Fibroblast of peridontal ligament (primary cell): Measurements from ENCODE around the gene P4HA2.
"Not testable (repeated sequence)": the region's sequence is repeated elsewhere in the genome, so short reads cannot be mapped to it uniquely, and the experiment has no call there.

Experiments used
- DNase-seq: peaks from one replicate; pipeline ENCODE4 v3.0.0-alpha.2; 2010; ENCODE audit errors: extremely low read depth

Gene P4HA2

DNA sequence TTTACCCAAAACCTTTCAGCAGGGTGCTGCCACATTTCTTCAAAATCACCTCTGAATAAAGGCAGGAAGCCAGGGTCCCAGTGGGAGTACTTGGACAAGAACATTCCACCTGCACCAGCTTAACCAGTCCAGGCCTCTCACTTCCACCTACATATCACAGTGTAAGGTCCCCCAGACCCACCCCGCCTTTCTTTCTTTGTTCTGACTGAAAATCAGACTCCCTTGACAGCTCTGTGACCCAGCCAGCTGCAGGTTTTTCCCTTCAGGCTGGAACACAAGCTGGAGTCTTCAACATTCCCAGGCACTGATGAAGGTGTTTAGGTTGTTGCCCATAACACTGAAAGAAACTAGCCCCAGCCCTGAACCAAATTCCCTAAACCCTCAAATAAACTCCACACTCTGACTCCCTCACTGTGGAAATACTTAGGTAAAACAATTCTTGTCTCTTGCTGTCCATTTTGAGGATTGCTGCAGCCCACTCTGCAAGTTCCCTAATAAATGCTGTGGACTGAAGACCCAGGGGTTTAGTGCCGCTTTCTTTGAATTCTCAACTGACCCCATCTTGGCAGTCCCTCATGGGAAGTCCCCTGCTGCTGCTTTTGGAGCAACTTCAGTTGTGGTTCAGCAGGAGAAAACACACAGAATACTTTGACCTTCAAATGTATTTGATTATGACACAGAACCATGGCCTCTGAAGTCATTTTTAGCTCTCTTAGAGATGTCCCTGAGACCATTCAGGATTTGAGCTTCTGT is 24.8 kb downstream of the P4HA2 start:
- no peak for DNase-seq

DNA sequence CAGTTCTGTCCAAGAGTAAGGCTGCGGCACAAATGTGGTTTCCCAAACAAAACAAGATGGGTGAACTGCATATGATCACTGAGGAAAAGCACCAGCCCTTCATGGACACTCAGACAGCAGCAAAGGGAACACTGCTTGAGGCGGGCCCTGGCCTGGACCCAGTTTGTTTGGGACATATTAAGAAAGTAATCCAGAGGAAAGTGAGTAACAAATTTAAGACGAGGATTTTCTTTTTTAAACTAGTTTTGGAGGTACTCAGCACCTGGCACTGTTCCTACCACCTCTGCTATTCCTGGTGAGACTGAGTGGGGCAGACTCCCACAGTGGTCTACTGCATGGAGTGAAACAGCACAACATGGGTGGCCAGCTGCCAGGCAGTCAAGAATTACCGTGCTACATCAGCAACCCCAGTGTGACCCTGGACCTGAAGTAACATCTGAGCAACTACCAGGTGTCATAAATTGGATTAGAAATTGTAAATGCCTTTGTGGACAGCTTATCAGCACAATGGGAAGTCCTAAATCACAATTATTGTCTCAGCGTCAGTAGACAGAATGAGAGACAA is 28.5 kb downstream of the P4HA2 start:
- DNase-seq: no peak

DNA sequence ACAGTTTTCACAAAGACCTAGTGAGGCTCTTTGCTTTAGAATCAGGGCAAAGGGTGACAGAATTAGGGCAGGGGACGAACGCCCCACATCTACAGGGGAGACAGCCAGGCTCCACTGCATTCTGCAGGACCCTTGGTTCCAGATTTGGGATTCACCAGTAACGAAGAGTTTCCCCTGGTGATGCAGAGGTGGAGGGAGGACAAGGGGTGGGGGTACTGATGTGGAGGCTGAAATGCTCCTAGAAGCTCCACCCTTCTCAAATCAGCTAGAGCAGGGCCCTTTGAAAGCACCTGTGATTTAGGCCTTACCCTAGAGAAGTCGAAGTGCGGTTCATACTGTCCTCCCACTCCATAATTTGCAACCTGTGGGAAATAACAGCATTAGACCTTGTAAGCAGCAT is 29.1 kb downstream of the P4HA2 start:
- no peak for DNase-seq

DNA sequence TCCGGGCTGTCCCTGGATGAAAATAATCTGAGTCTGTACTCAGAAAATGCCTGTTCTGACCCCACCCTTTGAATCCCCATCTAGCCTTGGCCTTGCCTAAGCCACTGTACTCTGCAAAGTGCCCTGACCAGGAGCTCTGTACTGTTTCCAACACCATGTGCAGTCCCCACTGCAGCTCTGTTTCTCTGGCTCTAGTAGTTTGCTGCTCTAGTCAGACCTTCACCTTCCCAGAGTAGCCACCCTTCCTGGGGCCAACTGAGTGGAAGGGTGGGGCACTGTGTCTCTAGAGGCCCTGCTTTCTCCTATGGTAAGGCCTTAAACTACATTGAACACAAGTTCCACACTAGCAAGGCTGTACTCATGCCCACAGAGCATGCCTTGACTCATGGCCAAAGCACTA is 31.9 kb downstream of the P4HA2 start:
- no peak for DNase-seq

DNA sequence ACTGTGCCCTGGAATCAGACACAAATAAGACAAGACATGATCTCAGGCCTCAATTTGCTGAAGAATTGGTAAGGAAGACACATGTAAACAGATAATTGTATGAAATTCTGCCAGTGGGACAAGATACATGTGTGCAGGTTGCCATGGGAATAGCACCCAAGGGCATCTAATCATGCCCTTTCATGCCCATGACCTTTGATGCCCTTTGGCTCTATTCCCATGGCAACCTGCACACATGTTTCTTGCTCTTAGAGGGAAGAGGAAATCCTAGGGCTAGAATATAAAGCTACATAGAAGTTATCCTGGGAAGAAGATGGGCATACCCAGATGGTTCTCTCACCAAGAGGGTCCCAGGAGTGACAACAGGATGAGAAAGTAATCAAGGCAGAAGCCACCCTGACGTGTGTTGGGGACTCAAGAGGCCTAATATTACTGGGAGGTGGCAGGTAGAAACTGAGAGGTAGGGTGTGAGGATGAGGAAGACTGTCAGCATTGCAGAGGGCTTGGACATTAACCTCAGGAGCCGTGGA is 34.4 kb downstream of the P4HA2 start:
- DNase-seq: no peak

DNA sequence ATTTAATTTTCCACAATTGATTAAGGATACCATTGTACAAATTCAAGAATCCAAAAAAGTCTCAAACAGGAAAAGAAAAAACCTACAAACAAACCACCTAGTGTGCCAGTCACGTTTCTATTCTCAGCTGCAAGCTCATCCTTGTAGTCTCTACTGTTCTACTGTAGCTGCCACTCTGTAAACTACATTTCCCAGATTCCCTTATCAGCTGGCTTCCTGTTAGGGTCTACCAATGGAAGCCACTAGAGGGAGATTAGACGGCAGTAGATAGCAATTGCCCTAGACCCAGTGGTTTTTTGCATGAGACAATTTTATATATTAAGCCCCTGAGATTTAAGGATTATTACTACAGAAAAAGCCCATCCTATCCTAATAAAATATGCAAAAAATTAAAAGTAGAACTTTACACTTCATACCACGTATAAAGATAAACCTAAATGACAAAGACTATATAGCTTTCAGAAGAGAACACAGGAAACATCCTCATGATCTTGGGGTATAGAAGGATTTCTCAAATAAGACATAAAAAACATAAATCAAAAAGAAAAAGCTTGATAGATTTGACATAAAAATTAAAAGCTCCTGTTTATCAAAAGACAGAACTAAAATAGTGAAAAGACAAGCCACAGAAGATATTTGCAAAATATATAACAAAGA is 37.4 kb downstream of the P4HA2 start:
- peak; percentile 79 for DNase-seq

DNA sequence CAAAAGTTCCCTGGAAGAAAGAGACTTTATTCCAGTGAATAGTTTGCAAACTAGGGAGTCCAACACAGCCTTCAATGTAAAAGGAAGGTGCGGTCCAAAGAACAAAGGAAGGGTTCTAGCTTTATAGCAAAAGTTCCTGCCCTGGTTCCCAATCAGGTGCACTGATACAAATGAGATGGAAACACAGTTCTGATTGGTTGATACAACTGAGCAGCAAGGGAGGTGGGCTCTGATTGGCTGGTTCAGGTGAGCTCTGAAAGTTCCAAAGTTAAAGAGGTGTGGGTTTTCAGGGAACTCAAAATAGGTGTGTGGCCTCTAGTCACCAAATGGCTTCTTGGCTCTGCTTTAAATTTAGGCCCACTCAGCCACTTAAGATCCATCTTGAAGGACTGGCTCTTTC is 43.1 kb downstream of the P4HA2 start:
- no peak for DNase-seq

DNA sequence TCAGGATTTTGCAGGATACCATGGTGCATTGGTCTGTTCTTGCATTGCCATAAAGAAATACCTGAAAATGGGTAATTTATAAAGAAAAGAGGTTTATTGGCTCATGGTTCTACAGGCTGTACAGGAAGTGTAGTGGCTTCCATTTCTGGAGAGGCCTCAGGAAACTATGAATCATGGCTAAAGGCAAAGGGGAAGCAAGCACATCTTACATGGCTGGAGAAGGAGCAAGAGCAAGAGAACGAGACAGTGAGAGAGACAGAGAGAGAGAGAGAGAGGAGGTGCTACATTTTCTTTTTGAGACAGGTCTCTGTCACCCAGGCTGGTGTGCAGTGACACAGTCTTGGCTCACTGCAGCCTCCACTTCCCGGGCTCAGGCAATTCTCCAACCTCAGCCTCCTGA is 43.9 kb downstream of the P4HA2 start:
- peak; percentile 20 for DNase-seq

DNA sequence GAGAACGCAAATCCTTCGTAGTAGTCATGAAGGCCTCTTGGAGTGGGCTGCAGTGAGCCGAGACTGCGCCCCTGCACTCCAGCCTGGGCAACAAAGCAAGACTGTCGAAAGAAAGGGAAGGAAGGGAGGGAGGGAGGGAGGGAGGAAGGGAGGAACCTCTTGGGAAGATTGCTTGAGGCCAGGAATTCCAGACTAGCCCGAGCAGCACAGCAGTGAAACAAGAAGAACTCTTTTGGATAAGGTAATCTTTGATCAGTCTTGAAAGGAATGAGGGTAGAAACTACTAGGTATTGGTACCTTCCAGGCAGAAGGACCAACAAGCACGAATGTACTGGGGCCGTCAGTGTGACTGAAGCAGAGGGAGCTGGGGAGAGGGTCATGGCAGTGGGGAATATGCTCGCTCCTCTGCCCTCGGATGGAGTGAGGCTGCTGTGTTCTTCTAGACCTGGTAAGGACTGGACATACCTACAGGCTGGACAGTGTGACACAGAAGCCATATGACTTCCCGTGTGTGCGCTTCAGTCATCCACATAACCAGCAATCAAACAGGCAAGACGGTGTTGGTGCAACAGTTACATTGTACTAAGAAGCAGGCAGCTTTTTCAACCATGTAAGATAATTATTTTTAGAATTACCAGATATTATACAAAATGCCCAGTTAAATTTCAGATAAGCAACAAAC is 45.2 kb downstream of the P4HA2 start:
- peak; percentile 16 for DNase-seq

DNA sequence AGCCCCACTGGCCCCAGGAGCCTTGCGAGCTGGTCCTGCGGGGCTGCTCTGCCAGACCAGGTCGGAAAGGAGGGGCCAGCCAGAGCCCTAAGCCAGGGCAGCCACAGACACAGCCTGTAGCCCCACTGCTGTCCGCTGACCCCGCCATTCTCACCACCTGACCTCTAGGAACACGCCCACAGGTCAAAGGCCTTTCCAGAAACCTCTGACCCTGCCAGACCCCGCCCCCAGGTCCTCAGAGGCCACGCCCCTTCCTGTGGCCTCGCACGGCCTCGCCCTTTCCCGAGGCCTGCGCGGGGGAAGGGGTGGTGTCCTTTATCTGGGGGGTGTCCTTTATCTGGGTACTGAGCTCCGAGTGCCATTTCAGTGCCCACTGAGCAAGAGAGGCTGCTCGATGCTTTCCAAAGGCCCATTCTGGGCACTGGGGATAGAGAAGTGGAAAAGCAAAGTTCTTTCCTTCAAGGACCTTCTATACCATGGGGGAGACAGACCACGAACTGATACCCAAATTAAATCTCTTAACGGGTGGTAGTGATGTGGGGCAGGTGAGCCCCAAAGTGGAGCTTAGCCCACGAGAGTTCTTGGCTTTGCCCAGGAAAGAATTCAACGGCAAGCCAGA is 46.5 kb downstream of the P4HA2 start:
- no peak for DNase-seq

DNA sequence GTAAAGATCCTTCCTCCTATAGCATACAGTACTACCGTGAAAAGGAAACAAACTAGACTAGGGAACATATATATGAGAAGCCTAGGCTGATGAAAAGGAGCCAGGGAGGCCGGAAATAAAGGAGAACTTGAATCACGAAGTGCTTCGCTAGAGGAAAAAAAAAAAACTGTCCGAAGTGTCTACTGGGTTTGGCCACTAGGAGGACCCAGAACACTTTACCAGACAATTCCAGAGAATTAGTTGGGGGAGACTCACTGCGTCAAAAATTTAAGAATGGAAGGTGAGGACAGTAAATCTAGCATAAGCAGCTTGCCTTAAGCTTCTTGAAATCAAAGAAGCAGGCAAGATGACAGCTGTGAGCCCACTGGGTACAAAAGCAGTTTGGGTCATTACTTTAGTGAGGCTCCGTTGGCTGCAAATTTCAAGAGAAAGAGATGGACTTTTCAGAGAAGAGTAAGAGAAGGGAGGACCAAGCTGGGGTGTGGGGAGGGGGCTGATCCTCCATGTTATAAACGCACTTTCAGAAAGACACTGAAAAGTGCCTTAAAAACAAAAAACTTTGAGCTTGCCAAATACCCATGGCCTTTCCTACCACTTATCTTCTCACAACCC is 47.4 kb downstream of the P4HA2 start:
- peak; percentile 79 for DNase-seq

DNA sequence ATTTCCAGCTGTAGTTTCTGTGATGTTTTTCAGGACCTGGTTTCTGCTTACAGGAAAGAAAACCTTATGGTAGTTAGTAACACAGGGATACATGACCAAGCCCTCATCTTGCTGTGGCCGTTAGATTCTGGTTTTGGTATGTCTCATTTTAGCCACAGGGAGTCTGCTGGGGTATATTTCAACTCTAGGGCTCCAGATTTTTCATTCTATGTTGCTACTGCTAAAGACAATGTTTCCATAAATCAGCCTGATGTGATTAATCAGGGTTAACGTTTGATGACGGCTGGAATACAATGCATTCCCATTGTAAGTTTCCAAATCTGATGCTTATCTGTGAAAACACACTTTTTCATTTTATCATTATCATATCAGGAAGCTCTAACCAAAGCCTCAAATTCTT is 48.2 kb downstream of the P4HA2 start:
- DNase-seq: no peak

DNA sequence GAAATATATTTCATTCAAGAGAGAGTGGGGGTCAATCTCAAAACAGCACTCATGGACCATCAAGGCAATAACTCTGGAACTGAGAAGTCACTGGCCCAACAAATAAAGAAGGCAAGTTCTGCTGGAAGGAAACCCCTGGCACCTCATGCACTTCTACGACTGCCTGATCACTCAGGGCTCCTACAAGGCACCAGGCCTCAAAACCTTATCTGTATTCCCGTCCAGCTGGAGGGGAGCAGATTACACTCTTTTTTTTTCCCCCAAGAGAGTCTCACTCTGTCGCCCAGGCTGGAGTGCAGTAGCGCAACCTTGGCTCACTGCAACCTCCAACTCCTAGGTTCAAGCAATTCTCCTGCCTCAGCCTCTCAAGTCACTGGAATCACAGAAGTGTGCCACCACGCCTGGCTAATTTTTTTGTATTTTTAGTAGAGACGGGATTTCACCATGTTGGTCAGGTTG is 49.9 kb downstream of the P4HA2 start:
- no peak for DNase-seq

DNA sequence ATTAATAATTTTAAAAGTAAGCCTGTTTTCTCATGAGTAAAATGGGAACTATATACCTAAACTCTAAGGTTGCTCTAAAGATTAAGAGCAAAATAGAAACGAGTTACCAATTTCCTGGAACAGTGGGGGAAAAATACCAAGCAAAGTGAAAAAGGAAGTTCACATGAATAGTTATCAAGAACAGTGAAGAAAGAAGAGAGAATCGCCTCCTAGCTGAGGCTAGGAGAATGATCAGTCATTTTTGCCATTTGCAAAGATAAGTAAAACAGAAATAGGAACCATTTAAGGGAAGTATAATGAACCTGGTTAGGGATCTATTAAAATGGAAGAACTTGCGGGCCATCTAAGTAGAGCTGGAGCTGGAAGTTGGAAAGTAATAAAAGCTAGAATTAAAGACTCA is 50.7 kb downstream of the P4HA2 start:
- peak; percentile 38 for DNase-seq

DNA sequence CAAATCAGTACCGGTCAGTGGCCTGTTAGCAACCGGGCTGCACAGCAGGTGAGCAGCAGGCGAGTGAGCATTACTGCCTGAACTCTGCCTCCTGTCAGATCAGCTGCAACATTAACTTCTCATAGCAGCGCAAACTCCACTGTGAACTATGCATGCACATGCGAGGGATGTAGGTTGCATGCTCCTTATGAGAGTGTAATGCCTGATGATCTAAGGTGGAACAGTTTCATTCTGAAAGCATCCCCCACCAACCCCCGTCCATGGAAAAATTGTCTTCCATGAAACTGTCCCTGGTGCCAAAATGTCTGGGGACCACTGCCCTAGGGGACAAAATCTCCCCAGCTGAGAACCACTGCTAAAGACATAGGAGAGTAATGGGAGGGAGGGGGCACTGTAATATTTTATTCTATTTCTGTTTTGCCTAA is 51.1 kb downstream of the P4HA2 start:
- DNase-seq: no peak

DNA sequence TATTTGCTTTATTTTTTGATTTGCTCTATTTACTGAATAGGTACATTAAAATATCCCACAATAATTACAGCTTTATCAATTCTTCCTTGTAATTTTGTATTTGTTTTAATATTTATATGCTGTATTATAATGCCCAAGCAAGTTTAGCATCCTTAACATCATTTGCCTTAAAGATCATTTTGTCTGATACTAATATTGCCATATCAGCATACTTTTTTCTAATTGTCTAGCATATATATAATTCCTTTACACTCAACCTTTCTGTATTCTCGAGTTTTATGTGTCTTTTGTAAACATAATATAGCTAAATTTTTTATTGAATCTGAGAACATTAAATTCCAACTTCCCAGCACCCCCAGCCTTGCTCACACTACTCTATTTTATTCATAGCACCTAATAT is 64.7 kb downstream of the P4HA2 start:
- DNase-seq: no peak

DNA sequence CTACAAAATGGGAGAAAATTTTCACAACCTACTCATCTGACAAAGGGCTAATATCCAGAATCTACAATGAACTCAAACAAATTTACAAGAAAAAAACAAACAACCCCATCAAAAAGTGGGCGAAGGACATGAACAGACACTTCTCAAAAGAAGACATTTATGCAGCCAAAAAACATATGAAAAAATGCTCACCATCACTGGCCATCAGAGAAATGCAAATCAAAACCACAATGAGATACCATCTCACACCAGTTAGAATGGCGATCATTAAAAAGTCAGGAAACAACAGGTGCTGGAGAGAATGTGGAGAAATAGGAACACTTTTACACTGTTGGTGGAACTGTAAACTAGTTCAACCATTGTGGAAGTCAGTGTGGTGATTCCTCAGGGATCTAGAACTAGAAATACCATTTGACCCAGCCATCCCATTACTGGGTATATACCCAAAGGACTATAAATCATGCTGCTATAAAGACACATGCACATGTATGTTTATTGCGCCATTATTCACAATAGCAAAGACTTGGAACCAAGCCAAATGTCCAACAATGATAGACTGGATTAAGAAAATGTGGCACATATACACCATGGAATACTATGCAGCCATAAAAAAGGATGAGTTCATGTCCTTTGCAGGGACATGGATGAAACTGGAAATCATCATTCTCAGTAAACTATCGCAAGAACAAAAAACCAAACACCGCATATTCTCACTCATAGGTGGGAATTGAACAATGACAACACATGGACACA is 65.9 kb downstream of the P4HA2 start:
- DNase-seq: not testable (repeated sequence)

DNA sequence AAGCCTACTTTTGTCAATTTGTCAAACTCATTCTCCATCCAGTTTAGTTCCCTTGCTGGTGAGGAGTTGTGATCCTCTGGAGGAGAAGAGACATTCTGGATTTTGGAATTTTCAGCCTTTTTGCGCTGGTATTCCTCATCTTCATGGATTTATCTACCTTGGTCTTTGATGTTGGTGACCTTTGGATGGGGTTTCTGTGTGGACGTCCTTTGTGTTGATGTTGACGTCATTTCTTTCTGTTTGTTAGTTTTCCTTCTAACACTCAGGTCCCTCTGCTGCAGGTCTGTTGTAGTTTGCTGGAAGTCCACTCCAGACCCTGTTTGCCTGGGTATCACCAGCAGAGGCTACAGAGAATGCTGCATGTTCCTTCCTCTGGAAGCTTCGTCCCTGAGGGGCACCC is 71.2 kb downstream of the P4HA2 start:
- DNase-seq: no peak

DNA sequence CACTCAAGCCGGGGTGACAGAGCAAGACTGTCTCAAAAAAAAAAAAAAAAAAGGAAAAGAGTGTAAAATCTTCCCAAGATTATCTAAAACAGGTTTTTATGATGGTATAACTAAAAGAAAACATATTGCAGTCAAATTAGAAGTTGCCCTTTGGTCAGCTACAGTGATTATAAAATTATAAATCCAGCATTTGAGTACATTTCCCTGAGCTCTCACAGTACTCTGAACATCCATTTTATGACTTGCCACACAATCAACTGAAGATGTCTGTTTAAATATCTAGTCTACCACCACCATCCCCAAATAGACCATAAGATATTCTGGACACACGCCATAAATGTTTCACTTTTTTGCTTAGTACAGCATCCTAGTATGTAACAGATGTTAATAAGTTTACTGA is 77.1 kb downstream of the P4HA2 start:
- no peak for DNase-seq

DNA sequence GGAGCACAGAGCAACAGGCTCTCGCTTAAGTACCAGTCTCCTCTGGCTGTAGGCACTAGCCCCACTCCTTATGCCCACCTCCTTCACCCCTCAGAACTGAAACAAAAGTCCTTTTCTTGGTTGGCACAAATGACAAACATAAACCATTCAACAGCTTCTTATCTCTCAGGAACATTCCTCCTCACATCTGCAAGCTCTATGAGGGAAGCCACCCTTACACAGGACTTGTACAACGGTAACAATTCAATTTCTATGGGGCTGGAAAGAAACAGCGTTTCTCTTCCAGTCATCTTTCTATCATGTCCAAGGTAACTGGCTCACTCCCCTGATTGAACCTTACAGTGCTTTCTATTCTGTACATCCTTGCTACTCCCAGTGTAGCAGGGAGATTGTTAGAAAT is 80.0 kb downstream of the P4HA2 start:
- DNase-seq: no peak

DNA sequence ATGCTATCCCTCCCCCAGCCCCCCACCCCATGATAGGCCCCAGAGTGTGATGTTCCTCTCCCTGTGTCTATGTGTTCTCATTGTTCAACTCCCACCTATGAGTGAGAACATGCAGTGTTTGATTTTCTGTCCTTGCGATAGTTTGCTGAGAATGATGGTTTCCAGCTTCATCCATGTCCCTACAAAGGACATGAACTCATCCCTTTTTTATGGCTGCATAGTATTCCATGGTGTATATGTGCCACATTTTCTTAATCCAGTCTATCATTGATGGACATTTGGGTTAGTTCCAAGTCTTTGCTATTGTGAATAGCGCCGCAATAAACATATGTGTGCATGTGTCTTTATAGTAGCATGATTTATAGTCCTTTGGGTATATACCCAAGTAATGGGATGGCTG is 82.3 kb downstream of the P4HA2 start:
- DNase-seq: not testable (repeated sequence)
